SK-N-MC (cell line): ENCODE data around the gene ARHGAP23.

ENCODE experiments used
- DNase-seq: peaks from one replicate; pipeline ENCODE4 v3.0.0-alpha.2; 2011; ENCODE audit warnings: low read depth, low spot score
- H3K27ac ChIP-seq: fragments of 200-600 bp; sonication (generic); 2 replicates; pipeline ENCODE4 v1.5.1; 2016; ENCODE audit warnings: mixed run types
- H3K36me3 ChIP-seq: fragments of 200-600 bp; sonication (generic); 2 replicates; pipeline ENCODE4 v1.6.1; 2017; ENCODE audit warnings: antibody characterized with exemption, low read length, mixed read lengths; ENCODE audit not compliant: insufficient read depth
- H3K4me3 ChIP-seq: fragments of 200-600 bp; sonication (generic); 2 replicates; pipeline ENCODE4 v1.5.1; 2016
- H3K9ac ChIP-seq: fragments of 200-600 bp; sonication (generic); 2 replicates; pipeline ENCODE4 v1.8.0; 2017; ENCODE audit warnings: mixed run types, mixed read lengths; ENCODE audit not compliant: insufficient read length
- H3K9me3 ChIP-seq: fragments of 200-600 bp; sonication (generic); 2 replicates; pipeline ENCODE4 v1.6.1; 2017; ENCODE audit warnings: low read depth, mild to moderate bottlenecking, antibody characterized with exemption, low read length, moderate library complexity, mixed read lengths
- EZH2 ChIP-seq: fragments of 200-600 bp; sonication (generic); IDR thresholded peaks from one replicate; pipeline ENCODE4 v1.6.1; 2017; ENCODE audit warnings: antibody characterized with exemption
- FOXP2 ChIP-seq: optimal IDR thresholded peaks from 2 replicates; pipeline ENCODE3; 2011; ENCODE audit warnings: mild to moderate bottlenecking, moderate library complexity; ENCODE audit not compliant: insufficient read depth; ENCODE audit errors: extremely low read length, control extremely low read depth
- POLR2AphosphoS5 ChIP-seq: IDR thresholded peaks from 2 replicates; pipeline ENCODE4 v1.6.1; 2012; ENCODE audit warnings: mild to moderate bottlenecking, low read depth, low read length, borderline replicate concordance

ARHGAP23 gene

GRCh38 chr17:38534498-38534885 lies 106.2 kb downstream of the ARHGAP23 start:
- H3K9me3 ChIP-seq: no peaks in the 10 kb centered on the region
- H3K4me3 ChIP-seq: no peak overlapping the region
- TF ChIP-seq FOXP2: no peak
- TF ChIP-seq POLR2AphosphoS5: no peak
- no peak for TF ChIP-seq EZH2
- H3K9ac ChIP-seq: no peak overlapping the region
- no peak overlapping the region for H3K27ac ChIP-seq
- no peaks in the 10 kb centered on the region for H3K36me3 ChIP-seq
- DNase-seq: no peak

- H3K27ac ChIP-seq: no peak overlapping the region
- DNase-seq: no peak
- no peak overlapping the region for H3K4me3 ChIP-seq
- no peak overlapping the region for H3K9ac ChIP-seq
- no peaks in the 10 kb centered on the region for H3K9me3 ChIP-seq
- no peak for TF ChIP-seq FOXP2
- no peak for TF ChIP-seq POLR2AphosphoS5
- H3K36me3 ChIP-seq: no peaks in the 10 kb centered on the region
These were observed 107.6 kb downstream of the ARHGAP23 start for GRCh38 chr17:38535886-38536285.

GRCh38 chr17:38536661-38537060 lies 108.4 kb downstream of the ARHGAP23 start:
- Histone ChIP-seq H3K27ac (no peak overlapping the region), H3K4me3 (no peak overlapping the region), H3K36me3 (no peaks in the 10 kb centered on the region), H3K9ac (no peak overlapping the region), H3K9me3 (no peaks in the 10 kb centered on the region)
- no peak for TF ChIP-seq FOXP2
- TF ChIP-seq POLR2AphosphoS5: no peak
- TF ChIP-seq EZH2: no peak
- DNase-seq: no peak

- no peak overlapping the region for H3K27ac ChIP-seq
- no peak for DNase-seq
- H3K9me3 ChIP-seq: no peaks in the 10 kb centered on the region
- H3K9ac ChIP-seq: no peak overlapping the region
- TF ChIP-seq POLR2AphosphoS5: no peak
- TF ChIP-seq EZH2: no peak
- TF ChIP-seq FOXP2: no peak
- H3K36me3 ChIP-seq: no peaks in the 10 kb centered on the region
- no peak overlapping the region for H3K4me3 ChIP-seq
These were observed 110.6 kb downstream of the ARHGAP23 start for GRCh38 chr17:38538906-38539305.

- Histone ChIP-seq H3K4me3 (no peak overlapping the region), H3K9ac (no peak overlapping the region), H3K9me3 (no peaks in the 10 kb centered on the region), H3K36me3 (no peaks in the 10 kb centered on the region), H3K27ac (no peak overlapping the region)
- no peak for DNase-seq
- TF ChIP-seq POLR2AphosphoS5: no peak
- TF ChIP-seq EZH2: no peak
- no peak for TF ChIP-seq FOXP2
These were observed 111.1 kb downstream of the ARHGAP23 start for GRCh38 chr17:38539386-38539785.

- Histone ChIP-seq H3K9me3 (no peaks in the 10 kb centered on the region), H3K4me3 (no peak overlapping the region), H3K36me3 (no peaks in the 10 kb centered on the region), H3K9ac (no peak overlapping the region), H3K27ac (no peak overlapping the region)
- TF ChIP-seq EZH2 (no peak), FOXP2 (no peak)
- DNase-seq: no peak
These were observed 112.3 kb downstream of the ARHGAP23 start for GRCh38 chr17:38540514-38541045.

- H3K9ac ChIP-seq: no peak overlapping the region
- no peak for DNase-seq
- no peak overlapping the region for H3K27ac ChIP-seq
- no peaks in the 10 kb centered on the region for H3K9me3 ChIP-seq
- TF ChIP-seq EZH2 (no peak), POLR2AphosphoS5 (no peak), FOXP2 (no peak)
- H3K4me3 ChIP-seq: no peak overlapping the region
- no peaks in the 10 kb centered on the region for H3K36me3 ChIP-seq
These were observed 113.0 kb downstream of the ARHGAP23 start for GRCh38 chr17:38541281-38541680.

- TF ChIP-seq POLR2AphosphoS5: no peak
- no peak overlapping the region for H3K4me3 ChIP-seq
- H3K9ac ChIP-seq: no peak overlapping the region
These were observed 114.0 kb downstream of the ARHGAP23 start for GRCh38 chr17:38542286-38542685.

GRCh38 chr17:38543403-38544174 lies 115.3 kb downstream of the ARHGAP23 start:
- Histone ChIP-seq H3K36me3 (no peaks in the 10 kb centered on the region), H3K4me3 (no peak overlapping the region), H3K9ac (no peak overlapping the region), H3K9me3 (no peaks in the 10 kb centered on the region), H3K27ac (no peak overlapping the region)
- TF ChIP-seq EZH2 (no peak), POLR2AphosphoS5 (no peak), FOXP2 (no peak)
- DNase-seq: no peak

More at GRCh38 chr17:38542286-38542685, 114.0 kb downstream of the ARHGAP23 start:
- H3K27ac ChIP-seq: no peak overlapping the region
- H3K36me3 ChIP-seq: no peaks in the 10 kb centered on the region
- H3K9me3 ChIP-seq: no peaks in the 10 kb centered on the region
- DNase-seq: no peak
